ENCODE data around the gene GLRX3.

DNA sequence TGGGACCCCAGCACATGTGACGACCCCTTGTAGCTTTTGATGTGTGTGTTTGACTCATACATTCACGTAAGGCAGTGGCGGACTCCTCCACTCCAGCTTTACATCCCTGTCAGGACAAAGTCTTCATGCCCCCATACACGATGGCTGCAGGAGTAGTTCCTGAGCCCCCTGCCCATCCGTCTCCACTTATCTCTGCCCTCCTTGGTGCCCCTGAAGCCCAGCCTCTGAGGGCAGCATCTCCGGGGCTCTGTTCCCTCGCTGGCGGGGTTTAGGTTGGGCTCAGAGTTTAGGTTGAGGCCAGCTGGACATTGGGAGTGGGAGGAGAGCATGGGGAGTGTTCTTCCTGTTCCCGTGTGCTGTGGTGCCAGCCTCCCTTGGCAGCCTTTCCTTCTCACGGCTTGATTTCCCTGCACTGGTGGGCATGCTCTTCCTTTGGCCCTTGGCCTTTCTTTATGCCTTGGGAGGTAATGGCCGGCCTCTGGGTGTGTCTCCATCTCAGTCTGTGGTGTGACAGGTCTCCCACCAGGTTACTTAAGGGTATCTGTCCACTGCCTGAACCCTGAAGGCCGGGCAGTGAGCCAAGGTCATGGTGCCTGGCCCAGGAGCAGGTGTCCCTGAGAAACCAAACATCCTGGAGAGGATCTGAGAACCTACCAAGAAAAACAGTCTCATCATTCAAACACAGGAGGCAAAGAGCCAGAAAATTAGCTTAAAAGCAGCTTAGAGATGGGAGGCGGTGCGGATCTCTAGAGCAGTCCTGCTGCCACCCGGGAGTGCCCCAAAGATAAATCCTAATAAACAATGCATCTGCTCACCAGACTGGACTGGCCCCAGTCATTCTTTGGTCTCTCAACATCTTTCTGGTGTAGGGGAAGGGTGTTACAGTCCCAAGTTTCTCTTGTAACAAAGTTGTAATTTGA, 85.5 kb downstream of the GLRX3 start:
- TF ChIP-seq REST (IDR thresholded peaks at IDR 0.05; ENCODE audit: low read depth, low read length), result no peak
- no peak for TF ChIP-seq CTCF (IDR thresholded peaks at IDR 0.05)
- TF ChIP-seq, protein P1, sequence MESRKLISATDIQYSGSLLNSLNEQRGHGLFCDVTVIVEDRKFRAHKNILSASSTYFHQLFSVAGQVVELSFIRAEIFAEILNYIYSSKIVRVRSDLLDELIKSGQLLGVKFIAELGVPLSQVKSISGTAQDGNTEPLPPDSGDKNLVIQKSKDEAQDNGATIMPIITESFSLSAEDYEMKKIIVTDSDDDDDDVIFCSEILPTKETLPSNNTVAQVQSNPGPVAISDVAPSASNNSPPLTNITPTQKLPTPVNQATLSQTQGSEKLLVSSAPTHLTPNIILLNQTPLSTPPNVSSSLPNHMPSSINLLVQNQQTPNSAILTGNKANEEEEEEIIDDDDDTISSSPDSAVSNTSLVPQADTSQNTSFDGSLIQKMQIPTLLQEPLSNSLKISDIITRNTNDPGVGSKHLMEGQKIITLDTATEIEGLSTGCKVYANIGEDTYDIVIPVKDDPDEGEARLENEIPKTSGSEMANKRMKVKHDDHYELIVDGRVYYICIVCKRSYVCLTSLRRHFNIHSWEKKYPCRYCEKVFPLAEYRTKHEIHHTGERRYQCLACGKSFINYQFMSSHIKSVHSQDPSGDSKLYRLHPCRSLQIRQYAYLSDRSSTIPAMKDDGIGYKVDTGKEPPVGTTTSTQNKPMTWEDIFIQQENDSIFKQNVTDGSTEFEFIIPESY (IDR thresholded peaks at IDR 0.05; ENCODE audit: borderline replicate concordance, low read depth), result no peak
- TF ChIP-seq CHD2 (IDR thresholded peaks at IDR 0.05; ENCODE audit: low read length, partially characterized antibody), result no peak
- TF ChIP-seq NFIC (IDR thresholded peaks at IDR 0.05; ENCODE audit: borderline replicate concordance), result no peak
- no peak for TF ChIP-seq RAD21 (IDR thresholded peaks at IDR 0.05; ENCODE audit: low read length)
- no peak for TF ChIP-seq EP300 (IDR thresholded peaks at IDR 0.05; ENCODE audit: borderline replicate concordance in 1 of 2, low read depth in 1 of 2, low read length in 1 of 2)
- TF ChIP-seq RXRA (IDR thresholded peaks at IDR 0.05; ENCODE audit: borderline replicate concordance, low read depth), result no peak
- TF ChIP-seq EZH2phosphoT487 (IDR thresholded peaks at IDR 0.05; ENCODE audit: borderline replicate concordance, low read depth), result no peak
- no peak for TF ChIP-seq POLR2AphosphoS5 (IDR thresholded peaks at IDR 0.05; ENCODE audit: low read depth, low read length)
- no peak for TF ChIP-seq MAX (IDR thresholded peaks at IDR 0.05; ENCODE audit: low read depth)
